ENCODE results near the gene RPP40.
"Not testable (repeated sequence)": the region's sequence is repeated elsewhere in the genome, so short reads cannot be mapped to it uniquely, and the experiment has no call there.

RPP40 gene, protein sequence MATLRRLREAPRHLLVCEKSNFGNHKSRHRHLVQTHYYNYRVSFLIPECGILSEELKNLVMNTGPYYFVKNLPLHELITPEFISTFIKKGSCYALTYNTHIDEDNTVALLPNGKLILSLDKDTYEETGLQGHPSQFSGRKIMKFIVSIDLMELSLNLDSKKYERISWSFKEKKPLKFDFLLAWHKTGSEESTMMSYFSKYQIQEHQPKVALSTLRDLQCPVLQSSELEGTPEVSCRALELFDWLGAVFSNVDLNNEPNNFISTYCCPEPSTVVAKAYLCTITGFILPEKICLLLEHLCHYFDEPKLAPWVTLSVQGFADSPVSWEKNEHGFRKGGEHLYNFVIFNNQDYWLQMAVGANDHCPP

DNA sequence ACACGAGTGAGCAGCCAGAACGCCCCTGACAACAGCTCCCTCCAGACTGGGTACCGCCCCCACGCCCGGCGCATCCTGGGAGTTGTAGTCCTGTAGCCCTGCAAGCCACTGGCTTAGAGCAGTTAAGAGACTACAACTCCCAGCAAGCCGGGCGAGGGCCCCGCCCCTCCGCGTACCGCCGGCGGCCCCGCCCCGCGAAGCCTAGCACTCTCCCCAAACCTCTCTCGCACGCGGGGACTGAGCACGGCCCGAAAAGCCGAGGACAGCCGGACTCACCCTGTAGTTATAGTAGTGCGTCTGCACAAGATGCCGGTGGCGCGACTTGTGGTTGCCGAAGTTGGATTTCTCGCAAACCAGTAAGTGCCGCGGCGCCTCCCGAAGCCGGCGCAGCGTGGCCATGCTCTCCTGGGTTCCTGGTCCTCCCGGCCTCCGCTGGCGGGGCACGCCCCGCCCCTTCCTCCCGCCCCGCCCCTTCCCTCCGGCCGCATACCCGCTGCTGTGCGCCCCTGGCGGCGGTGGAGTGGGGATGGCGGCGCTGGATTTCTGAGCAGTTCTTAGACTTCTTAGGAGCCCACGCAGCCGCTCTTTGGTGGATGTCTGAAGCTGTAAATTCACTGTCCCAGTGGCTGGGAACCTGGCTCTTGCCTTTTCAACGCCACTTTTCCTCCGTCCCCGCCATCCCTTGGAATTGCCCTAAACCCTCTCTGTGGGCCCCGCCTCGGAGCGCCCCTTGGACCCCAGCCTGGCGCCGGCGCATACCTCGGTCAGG is at the start of gene RPP40:
Gene RPP40 (minus strand): TSS at position 434 of the 769 bp plus-strand sequence. CDS start 35 bp downstream, at position 399.
- DNase-seq (ENCODE audit: low read depth in 2 of 2), result peak; percentile 98 to 99

DNA sequence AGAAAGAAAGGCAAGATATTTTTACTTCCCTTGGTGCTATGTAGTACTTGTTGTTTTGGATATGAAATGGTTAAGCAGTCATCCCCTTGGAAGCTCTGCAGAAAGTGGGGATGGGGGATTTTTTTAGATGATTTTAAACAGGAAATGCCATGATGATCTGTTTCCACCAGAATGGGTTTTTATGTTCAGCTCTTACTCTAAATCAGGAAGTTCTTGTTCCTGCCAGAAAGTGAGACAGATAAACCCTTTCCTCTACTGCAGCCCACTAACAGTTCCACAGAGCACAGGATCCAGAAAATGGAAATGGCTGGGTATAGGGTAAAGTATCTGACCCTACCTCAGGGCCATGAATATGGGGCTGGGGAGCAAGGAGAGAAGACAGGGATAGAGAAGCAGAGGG is 49.2 kb upstream of the RPP40 start:
- no peak for DNase-seq (ENCODE audit: low read depth in 2 of 2)

DNA sequence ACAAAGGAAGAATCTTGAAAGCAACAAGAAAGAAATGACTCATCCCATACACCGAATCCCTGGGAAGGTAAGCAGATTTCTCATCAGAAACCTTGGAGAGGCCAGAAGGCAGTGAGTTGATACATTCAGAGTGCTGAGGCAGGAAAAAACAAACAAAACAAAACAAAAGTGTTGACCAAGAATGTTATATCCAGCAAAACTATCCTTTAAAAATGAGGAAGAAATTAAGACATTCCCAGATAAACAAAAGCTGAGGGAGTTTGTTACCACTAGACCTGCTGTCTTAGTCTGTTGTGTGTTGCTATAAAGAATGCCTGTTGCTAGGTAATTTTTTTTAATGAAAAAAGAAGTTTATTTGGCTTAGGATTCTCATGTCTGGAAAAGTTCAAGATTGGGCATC is 47.6 kb upstream of the RPP40 start:
- no peak for DNase-seq (ENCODE audit: low read depth in 2 of 2)

DNA sequence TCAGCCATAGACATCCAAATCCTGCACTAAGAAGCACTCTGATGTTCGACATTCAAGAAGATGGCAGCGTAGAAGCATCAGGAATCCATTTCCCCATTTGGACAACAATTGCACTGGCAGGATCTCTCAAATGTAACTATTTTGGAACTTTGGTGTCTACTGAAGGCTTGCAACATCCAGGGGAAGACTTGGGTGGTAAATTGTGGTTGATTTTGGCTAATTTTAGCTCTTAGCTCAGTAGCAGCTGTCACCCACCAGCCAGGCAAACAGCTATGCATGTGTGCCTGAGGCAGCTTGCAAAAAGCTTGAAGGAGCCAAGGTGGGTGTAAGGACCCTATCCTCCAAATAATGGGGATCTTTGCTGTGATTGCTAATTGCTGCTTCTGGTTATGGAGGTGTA is 46.2 kb upstream of the RPP40 start:
- DNase-seq (ENCODE audit: low read depth in 2 of 2), result no peak

DNA sequence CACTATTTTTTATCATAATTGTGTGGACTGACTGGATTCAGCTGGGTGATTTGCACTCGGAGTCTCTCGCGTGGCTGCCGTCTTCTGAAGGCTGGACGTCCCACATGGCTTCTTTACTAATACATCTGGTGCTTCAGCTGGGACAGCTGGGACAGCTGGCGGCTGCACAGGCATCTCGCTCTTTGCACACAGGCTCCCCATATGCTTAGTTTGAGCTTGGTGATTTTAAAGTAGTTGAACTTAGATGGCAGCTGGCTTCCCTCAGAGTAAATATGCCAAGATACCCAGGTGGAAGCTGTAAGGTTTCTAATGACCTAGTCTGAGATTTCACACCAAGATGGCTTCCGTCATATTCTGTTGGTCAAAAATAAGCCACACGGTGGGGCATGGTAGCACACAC is 42.6 kb upstream of the RPP40 start:
- DNase-seq (ENCODE audit: low read depth in 2 of 2), result no peak

DNA sequence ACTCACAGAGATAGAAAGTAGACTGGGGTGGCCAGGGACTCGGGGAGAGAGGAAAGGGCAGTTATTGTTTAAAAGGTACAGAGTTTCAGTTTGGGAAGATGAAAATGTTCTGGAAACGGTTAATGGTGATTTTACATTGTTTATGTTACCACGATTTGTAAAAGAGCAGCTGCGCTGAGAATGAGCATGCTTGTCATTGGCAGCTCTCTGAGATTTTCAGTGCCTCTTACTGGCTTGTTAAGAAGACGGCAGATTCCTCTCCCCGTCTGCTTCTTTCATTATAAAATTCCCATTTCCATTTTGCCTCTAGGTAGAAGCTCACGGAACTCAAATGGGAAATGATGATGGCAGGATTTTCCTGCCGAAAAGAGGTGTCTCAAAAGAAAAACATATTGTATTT is 41.6 kb upstream of the RPP40 start:
- no peak for DNase-seq (ENCODE audit: low read depth in 2 of 2)

DNA sequence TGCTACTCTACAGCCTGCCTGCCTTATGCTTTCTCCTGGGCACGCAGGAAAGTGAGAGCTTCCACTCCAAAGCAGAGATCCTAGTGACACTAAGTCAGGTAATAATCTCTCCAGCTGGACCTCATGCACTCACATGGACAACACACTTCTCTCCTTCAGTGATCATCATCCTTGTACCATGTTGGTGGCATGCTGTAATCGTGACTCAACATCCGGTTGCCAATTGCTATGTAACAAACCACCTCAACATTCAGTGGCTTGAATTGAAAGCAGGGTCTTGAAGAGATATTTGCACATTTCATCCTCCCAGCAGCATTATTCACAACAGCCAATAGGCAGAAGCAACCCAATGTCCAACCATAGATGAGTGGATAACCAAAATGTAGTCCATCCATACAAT is 41.0 kb upstream of the RPP40 start:
- DNase-seq (ENCODE audit: low read depth in 2 of 2), result no peak

DNA sequence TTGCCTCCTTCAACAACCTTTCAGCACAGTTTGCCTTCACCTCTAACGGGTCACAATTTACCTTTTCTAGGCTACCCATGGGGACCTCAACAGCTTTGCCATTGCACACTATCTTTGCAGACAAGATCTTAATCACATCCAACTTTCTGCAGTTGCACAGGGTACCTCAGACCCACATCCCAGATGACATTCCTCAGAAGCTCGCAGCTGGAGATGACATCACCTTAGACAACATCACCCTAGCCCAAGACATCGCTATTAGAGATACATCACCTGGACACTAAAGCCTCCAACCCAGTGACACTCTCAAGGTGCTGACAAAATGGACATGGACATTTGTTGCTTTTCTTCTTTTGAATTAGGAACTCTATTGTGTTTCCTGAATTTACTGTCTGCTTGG is 38.6 kb upstream of the RPP40 start:
- DNase-seq (ENCODE audit: low read depth in 2 of 2), result no peak

DNA sequence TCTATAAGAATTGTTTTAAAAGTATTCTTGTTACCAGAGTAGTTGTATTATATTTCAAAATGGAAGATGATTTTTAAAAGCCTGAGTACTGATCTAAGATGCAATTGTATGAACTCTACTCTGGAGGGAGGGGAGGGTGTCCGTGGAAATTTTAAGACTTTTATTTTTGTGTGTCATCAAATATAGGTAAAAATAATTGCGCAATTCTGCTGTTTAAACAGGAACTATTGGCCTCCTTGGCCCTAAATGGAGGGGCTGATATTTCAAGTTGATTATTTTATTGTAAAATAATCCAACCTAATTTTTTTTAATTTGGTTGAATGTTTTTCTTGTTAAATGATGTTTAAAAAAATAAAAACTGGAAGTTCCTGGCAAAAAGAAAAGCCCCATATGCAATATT is 38.1 kb upstream of the RPP40 start:
- DNase-seq (ENCODE audit: low read depth in 2 of 2), result no peak

DNA sequence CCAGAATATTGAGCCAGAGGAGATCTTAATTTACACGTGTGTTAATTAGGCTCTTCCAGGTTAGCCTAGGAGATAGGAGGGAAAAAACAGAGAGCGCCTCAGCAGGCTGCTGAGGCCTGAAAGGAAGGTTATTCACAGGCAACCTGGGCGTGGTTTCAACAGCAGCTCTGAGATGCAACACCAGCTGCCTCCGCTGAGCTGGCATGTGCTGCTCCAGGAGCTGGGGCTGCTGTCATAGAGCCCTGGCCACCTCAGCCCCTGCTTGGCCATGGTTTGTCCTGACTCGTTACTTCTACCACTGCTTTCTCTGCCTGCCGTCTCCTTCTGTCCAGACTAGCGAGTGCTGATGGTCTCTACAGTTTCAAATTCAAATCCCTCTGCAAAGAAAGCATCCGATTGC is 32.4 kb upstream of the RPP40 start:
- DNase-seq (ENCODE audit: low read depth in 2 of 2), result no peak

DNA sequence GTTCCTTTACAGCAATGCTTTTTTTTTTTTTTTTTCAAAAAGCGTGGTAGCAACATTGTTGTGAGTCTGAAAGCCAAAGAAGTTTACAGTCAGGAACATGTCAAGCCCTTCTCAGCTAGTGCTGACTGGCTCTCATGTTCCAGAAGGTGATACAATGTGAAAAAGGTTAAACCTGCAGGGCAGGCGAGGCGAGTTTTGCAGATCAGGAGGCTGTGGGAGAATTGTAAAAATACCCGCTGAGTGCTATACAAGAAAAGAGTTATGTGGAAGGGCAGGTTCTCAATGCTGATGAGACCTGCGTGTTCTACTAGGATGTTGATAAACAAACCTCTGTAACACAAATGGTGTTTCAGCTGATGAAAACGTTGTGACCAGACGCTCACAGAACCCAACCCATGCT is 30.9 kb upstream of the RPP40 start:
- no peak for DNase-seq (ENCODE audit: low read depth in 2 of 2)

DNA sequence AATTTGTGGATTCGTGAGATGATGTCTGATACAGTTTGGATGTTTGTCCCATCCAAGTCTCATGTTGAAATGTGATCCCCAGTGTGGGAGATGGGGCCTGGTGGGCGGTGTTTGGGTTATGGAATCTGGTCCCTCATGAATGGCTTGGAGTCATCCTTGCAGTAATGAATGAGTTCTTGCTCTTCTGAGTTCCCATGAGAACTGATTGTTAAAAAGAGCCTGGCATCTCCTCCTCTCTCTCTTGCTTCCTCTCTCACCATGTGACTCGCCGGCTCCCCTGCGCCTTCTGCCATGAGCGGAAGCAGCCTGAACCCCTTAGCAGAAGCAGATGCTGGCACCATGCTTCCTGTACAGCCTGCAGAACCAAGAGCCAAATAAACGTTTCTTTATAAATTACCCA is 30.5 kb upstream of the RPP40 start:
- no peak for DNase-seq (ENCODE audit: low read depth in 2 of 2)

DNA sequence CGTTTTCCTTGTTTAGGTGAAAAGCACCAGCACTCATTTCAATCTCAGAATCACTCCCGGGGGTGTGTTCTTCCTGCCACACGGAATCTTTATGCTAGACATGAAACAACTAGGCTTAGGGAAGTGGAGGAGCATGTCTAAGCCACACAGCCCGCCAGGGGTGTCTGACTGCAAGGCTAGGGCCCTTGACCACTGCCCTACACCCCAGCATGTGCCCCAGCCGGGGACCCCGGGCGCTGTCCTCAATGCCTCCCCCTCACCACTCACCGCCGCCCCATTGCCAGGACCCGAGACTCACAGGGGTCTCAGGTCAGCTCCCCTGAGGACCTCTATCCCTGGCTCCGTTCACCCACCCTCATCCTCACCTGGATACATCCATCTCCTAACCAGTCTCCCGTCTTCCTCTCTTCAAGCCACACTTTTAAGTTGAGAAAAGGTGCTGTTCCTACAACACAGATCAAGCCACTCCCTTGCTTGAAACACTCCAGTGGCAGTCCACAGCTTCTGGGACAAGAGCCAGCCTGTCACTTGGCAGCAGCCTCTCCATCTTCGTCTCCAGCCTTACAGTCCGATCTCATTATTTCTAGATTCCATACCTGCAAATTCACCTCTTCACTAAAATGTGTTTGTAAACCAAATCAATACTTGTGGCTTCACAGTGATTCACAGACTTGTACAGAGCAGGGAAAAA is 29.5 kb upstream of the RPP40 start:
- not testable (repeated sequence) for DNase-seq (ENCODE audit: low read depth in 2 of 2)

DNA sequence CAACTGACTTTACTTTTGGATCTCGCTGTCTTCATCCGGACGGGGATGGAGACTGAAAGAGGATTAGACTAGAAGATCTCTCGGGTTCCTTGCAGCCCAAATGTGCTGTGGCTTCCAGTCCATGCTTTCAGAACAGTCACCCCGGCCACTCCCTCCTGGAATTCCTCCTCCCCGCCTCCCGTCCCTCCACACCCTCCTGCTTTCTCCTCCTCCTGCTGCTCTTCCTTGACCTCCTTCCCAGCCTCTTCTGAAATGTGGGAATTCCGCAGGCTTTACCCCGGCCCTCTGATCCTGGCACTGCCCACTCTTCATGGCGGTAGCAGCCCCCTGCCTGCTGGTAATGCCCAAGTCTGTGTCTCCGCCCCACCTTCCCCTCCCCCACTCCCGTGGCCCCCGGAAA is 28.9 kb upstream of the RPP40 start:
- DNase-seq (ENCODE audit: low read depth in 2 of 2), result not testable (repeated sequence)

DNA sequence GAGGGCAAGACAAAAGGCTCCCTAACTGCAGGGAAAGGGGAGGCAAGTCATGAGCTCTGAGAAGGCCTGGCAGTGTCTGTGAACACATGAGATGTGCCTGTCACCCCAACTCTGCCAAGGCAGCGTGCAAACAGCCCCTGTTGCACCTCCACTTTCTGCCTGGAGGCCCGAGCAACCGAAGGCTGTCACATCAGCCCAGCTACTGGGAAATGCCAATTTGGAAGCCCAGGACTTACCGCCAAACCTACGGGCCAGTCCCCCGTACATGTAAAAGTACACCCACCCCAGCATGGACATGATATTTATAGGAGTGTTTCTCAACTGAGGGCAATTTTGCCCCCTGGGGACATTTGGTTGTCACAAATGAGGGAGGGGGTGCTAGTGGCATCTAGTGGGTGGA is 27.3 kb upstream of the RPP40 start:
- no peak for DNase-seq (ENCODE audit: low read depth in 2 of 2)

DNA sequence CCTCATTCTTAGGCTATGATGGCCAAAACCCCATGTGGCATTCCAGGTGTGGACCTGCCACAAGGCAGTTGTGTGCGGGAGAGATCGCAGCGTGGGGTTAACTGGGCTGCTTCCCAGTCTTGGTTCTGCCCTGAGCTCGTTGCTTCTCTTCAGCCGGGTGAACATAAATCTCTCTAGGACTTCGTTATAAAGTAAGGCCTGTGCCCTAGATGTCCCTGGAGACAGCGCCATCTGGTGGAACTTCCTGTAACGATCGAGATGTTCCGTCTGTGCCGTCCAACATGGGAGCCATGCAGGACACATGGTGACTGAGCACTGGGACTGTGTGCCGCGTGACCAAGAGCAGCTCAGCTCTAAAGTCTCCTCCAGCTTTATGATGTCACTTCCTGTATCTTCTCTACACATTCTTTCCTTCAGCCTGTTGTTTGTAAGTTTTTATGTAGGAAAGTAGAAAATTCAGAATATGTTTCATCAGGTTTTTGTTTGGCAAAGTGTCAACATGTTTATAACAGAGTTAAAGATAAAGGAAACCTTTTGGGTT is 26.8 kb upstream of the RPP40 start:
- DNase-seq (ENCODE audit: low read depth in 2 of 2), result peak; percentile 50 to 53

DNA sequence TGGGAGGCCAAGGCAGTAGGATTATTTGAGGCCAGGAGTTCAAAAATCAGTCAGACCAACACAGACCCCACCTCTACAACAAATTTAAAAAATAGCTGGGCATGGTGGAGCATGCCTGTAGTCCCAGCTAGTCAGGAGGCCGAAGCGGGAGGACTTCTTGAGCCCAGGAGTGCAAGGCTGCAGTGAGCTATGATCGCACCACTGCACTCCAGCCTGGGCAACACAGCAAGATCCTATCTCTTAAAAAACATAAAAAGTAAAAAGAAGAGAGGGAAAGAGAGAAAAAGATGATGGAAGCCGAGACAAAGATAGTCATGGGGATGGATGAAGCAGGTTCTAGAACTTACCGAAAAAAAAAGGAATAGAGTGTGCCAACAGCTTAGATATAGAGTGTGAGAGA is 25.8 kb upstream of the RPP40 start:
- DNase-seq (ENCODE audit: low read depth in 2 of 2), result no peak

DNA sequence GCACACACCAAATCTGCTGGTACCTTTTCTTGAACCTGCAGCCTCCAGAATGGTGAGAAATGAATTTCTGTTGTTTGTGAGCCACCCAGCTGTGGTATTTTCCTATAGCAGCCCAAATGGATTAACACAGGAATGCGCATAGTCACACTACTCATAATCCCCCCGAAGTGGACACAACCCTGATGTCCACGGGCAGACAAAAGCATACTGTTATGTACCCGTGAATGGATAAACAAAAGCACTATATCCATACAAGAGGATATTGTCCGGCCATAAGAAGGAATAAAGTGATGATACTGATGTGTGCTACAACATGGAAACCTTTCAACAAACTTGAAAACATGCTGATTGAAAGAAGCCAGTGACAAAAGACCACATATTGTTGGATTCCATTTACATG is 25.1 kb upstream of the RPP40 start:
- no peak for DNase-seq (ENCODE audit: low read depth in 2 of 2)

DNA sequence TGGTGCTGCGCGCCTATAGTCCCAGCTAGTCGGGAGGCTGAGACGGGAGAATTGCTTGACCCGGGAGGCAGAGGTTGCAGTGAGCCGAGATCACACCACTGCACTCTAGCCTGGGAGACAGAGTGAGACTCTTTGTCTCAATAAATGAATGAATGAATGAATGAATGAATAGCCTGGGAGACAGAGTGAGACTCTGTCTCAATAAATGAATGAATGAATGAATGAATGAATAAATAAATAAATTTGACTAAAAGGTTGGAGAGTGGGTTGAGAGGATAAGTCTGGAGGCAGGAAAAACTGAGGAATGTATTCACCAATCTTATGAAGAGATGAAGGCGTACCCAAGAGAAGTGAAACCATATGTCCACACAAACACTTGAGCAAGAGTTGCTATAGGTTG is 24.5 kb upstream of the RPP40 start:
- DNase-seq (ENCODE audit: low read depth in 2 of 2), result no peak

DNA sequence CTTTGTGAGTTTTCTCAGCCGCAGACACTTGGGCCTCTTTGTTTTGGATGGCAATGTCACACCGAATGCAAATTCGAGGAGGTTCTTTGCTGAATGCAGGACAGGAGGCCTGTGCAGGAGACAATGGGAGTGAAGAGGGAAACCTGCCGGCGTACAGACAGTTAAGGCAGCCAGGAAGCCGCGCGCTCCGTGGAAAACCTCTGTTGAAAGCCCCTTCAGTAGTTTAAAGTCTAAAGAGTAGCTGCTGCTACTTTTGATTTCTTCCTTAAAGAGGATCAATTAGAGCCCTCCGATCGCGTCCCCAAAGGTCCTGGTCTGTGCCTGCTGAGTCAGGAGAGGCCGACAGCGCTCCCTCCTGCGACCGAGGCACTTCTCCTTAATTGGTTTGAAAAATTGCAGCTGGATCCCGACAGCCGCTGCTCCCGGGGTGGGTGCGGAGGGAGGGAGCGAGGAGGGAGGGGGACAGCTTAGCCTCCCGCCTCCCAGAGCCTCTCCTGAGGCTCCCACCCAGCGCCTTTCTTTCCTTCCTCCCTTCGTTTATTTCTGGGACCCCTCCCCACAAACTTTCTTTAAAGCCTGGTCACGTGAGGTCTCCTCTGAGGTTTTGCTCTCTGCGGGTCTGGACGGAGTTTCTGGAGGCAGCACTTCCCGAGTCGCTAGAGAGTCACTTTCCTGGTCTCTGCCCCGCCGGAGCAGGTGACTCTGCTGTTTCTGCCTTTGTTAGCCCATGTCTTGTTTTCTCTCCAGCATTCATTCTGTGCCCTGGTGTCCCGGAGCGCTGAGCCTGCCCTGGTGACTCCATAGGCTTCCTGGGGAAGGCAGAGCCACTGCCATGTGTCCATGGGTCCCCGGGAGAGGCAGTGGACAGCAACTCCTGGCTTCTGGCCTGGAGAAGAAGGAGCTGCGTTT is 22.3 kb upstream of the RPP40 start:
- DNase-seq (ENCODE audit: low read depth in 2 of 2), result no peak

DNA sequence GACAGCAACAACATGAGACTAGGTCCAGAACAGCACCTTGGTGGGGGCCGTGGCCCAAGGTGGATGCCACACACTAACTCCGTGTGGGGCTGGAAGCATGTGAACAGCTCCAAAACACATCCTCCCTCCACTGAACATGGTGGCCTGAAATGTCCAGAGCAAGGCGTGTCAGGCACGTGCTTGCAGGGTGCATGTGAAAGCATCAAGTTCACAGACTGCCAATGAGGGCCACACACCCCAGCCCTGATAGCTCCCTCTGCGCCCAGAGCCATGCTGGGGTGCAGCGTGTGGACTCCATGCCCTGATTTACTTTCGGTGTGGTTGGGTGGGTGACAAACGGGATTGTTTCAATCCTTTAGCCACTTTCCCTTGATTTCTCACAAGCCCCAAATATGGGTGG is 20.1 kb upstream of the RPP40 start:
- no peak for DNase-seq (ENCODE audit: low read depth in 2 of 2)
